Measurements from ENCODE around the gene CCR2.

- no peak for TF ChIP-seq CTCF (conservative IDR thresholded peaks at IDR 0.05 in 1 of 2, IDR thresholded peaks at IDR 0.05 in 1 of 2; ENCODE audit: extremely low read depth in 1 of 2, insufficient read depth in 1 of 2, low read depth in 1 of 2, low read length in 2 of 2)
- no peak for TF ChIP-seq EZH2 (IDR thresholded peaks at IDR 0.05; ENCODE audit: borderline replicate concordance, low read length)
Observed at GRCh38 chr3:46369151-46369550, 15.2 kb downstream of the CCR2 start.
